Keratinocyte (primary cell): ENCODE results near the gene MBLAC1. TPM values are rescaled to one million over a fixed set of nuclear protein-coding genes. Genes with fewer than 3 reads are reported as not detected.

Experiments
- DNase-seq: peaks from one replicate; pipeline ENCODE4 v3.0.0-alpha.2; 2011; ENCODE audit warnings: low read depth, missing footprints, low spot score
- FAIRE-seq: peaks from 2 replicates; lab custom pipeline; 2011; peaks lifted over from hg19 to GRCh38; lab: Jason Lieb, UNC
- H2AFZ ChIP-seq: 2 replicates; pipeline ENCODE4 v1.6.0; 2012; ENCODE audit warnings: low read length, control low read depth, inconsistent platforms; ENCODE audit not compliant: control insufficient read depth
- H3K27ac ChIP-seq: 2 replicates; pipeline ENCODE4 v1.5.1; 2011; ENCODE audit warnings: low read length; ENCODE audit not compliant: control insufficient read depth, insufficient read depth
- H3K27me3 ChIP-seq: 3 replicates; pipeline ENCODE4 v1.6.0; 2011; ENCODE audit warnings: low read length; ENCODE audit not compliant: control insufficient read depth, insufficient read depth; ENCODE audit errors: extremely low read depth
- H3K36me3 ChIP-seq, 2 experiments: 2 replicates in 1 of 2; 3 replicates in 1 of 2; pipeline ENCODE4 v1.5.1; 2011; ENCODE audit warnings: low read length in 2 of 2, mild to moderate bottlenecking in 1 of 2; ENCODE audit not compliant: control insufficient read depth in 2 of 2, insufficient read depth in 2 of 2; ENCODE audit errors: extremely low read depth in 1 of 2
- H3K4me1 ChIP-seq: 3 replicates; pipeline ENCODE4 v1.5.1; 2011; ENCODE audit warnings: low read length; ENCODE audit not compliant: control insufficient read depth, insufficient read depth; ENCODE audit errors: extremely low read depth
- H3K4me2 ChIP-seq: 3 replicates; pipeline ENCODE4 v1.6.0; 2011; ENCODE audit warnings: low read depth, low read length; ENCODE audit not compliant: control insufficient read depth, insufficient read depth; ENCODE audit errors: extremely low read depth
- H3K4me3 ChIP-seq, 3 experiments: fragments of 200-600 bp in 1 of 3; sonication (generic) in 1 of 3; 2 replicates in 2 of 3; 3 replicates in 1 of 3; pipeline ENCODE4 v1.5.1; 2011 to 2016; ENCODE audit warnings: low read length in 3 of 3, mild to moderate bottlenecking in 3 of 3, control low read depth in 2 of 3, inconsistent platforms in 1 of 3, low read depth in 1 of 3, mixed read lengths in 1 of 3, mixed run types in 1 of 3, moderate library complexity in 1 of 3; ENCODE audit not compliant: control insufficient read depth in 2 of 3, insufficient read depth in 2 of 3; ENCODE audit errors: extremely low read depth in 1 of 3
- H3K79me2 ChIP-seq: 2 replicates; pipeline ENCODE4 v1.6.0; 2012; ENCODE audit warnings: low read length; ENCODE audit not compliant: control insufficient read depth, insufficient read depth
- H3K9ac ChIP-seq: 3 replicates; pipeline ENCODE4 v1.6.0; 2011; ENCODE audit warnings: low read length; ENCODE audit not compliant: control insufficient read depth, insufficient read depth; ENCODE audit errors: extremely low read depth
- H3K9me1 ChIP-seq: 3 replicates; pipeline ENCODE4 v1.6.0; 2011; ENCODE audit warnings: low read length; ENCODE audit not compliant: control insufficient read depth, insufficient read depth; ENCODE audit errors: extremely low read depth
- H3K9me3 ChIP-seq: 2 replicates; pipeline ENCODE4 v1.5.1; 2012; ENCODE audit warnings: low read depth, low read length; ENCODE audit not compliant: control insufficient read depth
- H4K20me1 ChIP-seq: 3 replicates; pipeline ENCODE4 v1.6.0; 2011; ENCODE audit warnings: low read length; ENCODE audit not compliant: control insufficient read depth, insufficient read depth; ENCODE audit errors: extremely low read depth
- EZH2 ChIP-seq: IDR thresholded peaks from one replicate; pipeline ENCODE4 v1.6.1; 2012; ENCODE audit warnings: inconsistent platforms, mild to moderate bottlenecking, low read length, moderate library complexity
- dilution Hi-C: fragments of 300-500 bp; cut with MboI; formaldehyde crosslinking; loops from one replicate; pipeline ENCODE4 v1.7.0; 2020; ENCODE audit warnings: low sequenced_read_pairs; ENCODE audit not compliant: extremely low pct_ligation_motif_present
- polyA plus RNA-seq, 5 experiments: library from polyadenylated mRNA; depleted of rRNA in 3 of 5; stranded (reverse) in 3 of 5; stranded (forward) in 1 of 5; unstranded in 1 of 5; fragments of >200 nt; gene quantifications; 1 replicate in 1 of 5; 2 replicates in 3 of 5; 3 replicates in 1 of 5; pipeline versions ENCODE4 v1.2.1 to v1.2.3, GENCODE V29; 2011 to 2012; ENCODE audit warnings: missing spikeins in 2 of 5, low read depth in 1 of 5, low replicate concordance in 1 of 5
- TF ChIP-seq, protein P1 (sequence below), 3 experiments: IDR thresholded peaks in 1 of 3; conservative IDR thresholded peaks in 1 of 3; optimal IDR thresholded peaks in 1 of 3; 2 replicates in 2 of 3; 3 replicates in 1 of 3; pipeline versions ENCODE3 to v1.5.1; 2011; ENCODE audit warnings: low read length in 3 of 3, mild to moderate bottlenecking in 3 of 3, moderate library complexity in 2 of 3, control low read depth in 1 of 3, inconsistent platforms in 1 of 3; ENCODE audit not compliant: insufficient read depth in 2 of 3; ENCODE audit errors: extremely low read depth in 1 of 3

MBLAC1 gene
- polyA plus RNA-seq, 1 donor (not counting 4 experiments of a cell fraction or from before 2014, with no cell fraction given): 0.21 TPM

DNA sequence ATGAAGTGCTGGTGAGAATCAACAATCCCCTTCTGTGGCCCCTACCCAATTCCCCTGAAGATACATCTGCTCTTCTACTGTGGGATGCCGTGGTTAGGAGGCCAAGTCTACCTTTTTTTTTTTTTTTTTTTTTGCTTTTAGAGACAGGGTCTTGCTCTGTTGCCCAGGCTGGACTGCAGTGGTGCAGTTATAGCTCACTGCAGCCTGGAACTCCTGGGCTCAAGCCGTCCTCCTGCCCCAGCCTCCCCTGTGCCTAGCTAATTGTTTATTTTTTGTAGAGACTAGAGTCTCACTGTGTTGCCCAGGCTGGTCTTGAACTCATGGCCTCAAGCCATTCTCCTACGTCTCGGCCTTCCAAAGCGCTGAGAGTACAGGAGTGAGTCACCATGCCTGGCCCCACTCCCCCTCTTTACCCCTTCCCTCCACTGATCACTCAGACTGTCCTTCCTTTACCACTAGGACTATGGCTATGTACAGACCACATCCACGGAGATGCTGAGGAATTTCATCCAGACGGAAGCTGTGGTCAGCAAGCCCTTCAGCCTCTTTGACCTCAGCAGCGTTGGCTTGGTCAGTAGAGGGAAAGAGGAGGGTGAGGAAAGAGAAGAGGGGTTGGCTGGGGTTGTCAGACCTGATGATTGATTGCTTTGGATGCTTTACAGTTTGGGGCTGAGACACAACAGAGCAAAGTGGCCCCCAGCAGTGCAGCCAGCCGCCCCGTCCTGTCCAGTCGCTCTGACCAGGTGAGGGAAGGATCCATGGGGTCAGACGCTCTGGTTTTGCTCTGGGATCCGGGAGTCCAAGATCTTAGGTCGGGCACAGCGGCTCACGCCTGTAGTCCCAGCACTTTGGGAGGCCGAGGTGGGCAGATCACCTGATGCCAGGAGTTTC lies 23.6 kb upstream of the MBLAC1 start:
- Histone ChIP-seq H3K27me3 (no peaks in the 10 kb centered on the region), H3K4me2 (no peak overlapping the region), H3K4me1 (peaks cover 10% of the 10 kb centered on the region), H3K9me1 (no peaks in the 10 kb centered on the region), H4K20me1 (no peaks in the 10 kb centered on the region), H2AFZ (no peak overlapping the region), H3K27ac (no peak overlapping the region), H3K79me2 (peaks cover 29% of the 10 kb centered on the region), H3K9me3 (no peaks in the 10 kb centered on the region), H3K36me3 (peaks cover 20 to 47% of the 10 kb centered on the region in 2 experiments), H3K9ac (no peak overlapping the region), H3K4me3 (no peak overlapping the region)
- no peak for DNase-seq
- FAIRE-seq: no peak
- dilution Hi-C loops: no loop called here
- TF ChIP-seq EZH2: no peak
- TF ChIP-seq, protein P1, sequence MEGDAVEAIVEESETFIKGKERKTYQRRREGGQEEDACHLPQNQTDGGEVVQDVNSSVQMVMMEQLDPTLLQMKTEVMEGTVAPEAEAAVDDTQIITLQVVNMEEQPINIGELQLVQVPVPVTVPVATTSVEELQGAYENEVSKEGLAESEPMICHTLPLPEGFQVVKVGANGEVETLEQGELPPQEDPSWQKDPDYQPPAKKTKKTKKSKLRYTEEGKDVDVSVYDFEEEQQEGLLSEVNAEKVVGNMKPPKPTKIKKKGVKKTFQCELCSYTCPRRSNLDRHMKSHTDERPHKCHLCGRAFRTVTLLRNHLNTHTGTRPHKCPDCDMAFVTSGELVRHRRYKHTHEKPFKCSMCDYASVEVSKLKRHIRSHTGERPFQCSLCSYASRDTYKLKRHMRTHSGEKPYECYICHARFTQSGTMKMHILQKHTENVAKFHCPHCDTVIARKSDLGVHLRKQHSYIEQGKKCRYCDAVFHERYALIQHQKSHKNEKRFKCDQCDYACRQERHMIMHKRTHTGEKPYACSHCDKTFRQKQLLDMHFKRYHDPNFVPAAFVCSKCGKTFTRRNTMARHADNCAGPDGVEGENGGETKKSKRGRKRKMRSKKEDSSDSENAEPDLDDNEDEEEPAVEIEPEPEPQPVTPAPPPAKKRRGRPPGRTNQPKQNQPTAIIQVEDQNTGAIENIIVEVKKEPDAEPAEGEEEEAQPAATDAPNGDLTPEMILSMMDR (optimal IDR thresholded peaks at IDR 0.05 in 1 of 3, IDR thresholded peaks at IDR 0.05 in 1 of 3, conservative IDR thresholded peaks at IDR 0.05 in 1 of 3; ENCODE audit: extremely low read depth in 1 of 3, insufficient read depth in 2 of 3, low read length in 3 of 3): no peak

DNA sequence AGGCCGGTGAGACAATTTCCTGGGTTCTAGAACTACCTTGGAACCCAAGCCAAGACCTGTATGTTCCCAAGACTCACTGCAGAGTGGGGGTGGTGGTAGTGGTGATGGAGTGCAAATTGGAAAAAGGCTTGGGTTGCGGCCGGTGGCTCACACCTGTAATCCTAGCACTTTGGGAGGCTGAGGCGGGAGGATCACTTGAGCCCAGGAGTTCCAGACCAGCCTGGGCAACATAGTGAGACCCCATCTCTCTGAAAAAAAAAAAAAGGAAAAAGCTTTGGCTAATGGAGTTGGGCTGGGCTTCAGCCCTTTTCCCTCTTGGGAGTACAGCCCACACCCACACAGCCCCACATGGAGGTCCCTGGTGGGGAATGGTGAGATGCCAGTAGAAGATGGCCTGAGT lies 21.2 kb upstream of the MBLAC1 start:
- Histone ChIP-seq H3K4me1 (peaks cover 5% of the 10 kb centered on the region), H3K36me3 (peaks cover 5 to 42% of the 10 kb centered on the region in 2 experiments), H3K27me3 (no peaks in the 10 kb centered on the region), H3K9me3 (no peaks in the 10 kb centered on the region), H3K79me2 (peaks cover 9% of the 10 kb centered on the region), H3K9ac (no peak overlapping the region), H3K27ac (no peak overlapping the region), H3K9me1 (no peaks in the 10 kb centered on the region), H3K4me3 (no peak overlapping the region), H2AFZ (no peak overlapping the region), H4K20me1 (no peaks in the 10 kb centered on the region), H3K4me2 (no peak overlapping the region)
- DNase-seq: no peak
- no peak for FAIRE-seq
- dilution Hi-C loops: no loop called here
- TF ChIP-seq EZH2: no peak
- TF ChIP-seq, protein P1 (optimal IDR thresholded peaks at IDR 0.05 in 1 of 3, IDR thresholded peaks at IDR 0.05 in 1 of 3, conservative IDR thresholded peaks at IDR 0.05 in 1 of 3; ENCODE audit: extremely low read depth in 1 of 3, insufficient read depth in 2 of 3, low read length in 3 of 3): no peak
